Measurements from ENCODE around the gene FABP7. TPM values are rescaled to one million over a fixed set of nuclear protein-coding genes. Genes with fewer than 3 reads are reported as not detected.

The FABP7 gene
- total and polyA plus RNA-seq, 2 of the 13 experiments (the other 11 are each of a cell fraction or from before 2014, with no cell fraction given) = not detected

DNA sequence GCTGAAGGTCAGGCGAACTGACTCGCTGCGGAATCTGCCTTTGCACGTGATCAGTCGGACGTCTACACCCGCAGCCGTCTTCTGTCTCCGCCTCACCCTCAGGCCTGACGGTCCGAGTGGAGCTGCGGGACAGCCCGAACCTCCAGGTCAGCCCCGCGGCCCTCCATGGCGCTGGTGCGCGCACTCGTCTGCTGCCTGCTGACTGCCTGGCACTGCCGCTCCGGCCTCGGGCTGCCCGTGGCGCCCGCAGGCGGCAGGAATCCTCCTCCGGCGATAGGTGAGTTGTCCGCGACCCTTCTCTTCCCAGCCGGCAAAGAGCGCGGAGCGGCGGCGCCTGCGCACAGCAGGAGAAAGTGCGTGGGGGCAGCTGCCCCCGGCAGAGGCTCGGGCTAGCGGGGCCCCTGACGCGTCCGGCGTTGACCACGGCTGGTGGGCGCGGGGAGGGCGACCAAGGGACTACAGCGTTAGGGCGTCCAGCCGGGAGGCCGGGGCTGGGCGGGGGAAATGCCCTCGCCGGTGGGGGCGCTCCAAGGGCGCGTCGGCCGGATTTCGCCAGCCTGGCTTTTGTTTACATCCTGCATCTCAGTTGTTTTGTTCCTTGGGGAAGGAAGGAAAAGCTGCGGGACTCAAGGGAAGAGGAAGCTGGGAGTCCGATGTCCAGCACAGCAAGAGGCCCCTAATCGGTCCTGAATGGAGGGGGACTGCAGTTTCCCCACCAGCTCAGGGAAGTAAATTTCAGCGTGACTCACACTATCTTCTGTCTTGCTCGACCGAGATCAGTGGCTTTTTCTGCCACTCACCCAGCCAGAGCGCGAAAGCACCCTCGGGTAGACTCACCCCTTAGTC is 9.9 kb downstream of the FABP7 start, which contains the start of gene SMPDL3A (continued):
- peak; percentile 97 for TF ChIP-seq POGK (CRISPR knock-in tag; conservative IDR thresholded peaks at IDR 0.05)
- TF ChIP-seq ZNF7 (CRISPR knock-in tag; IDR thresholded peaks at IDR 0.05) = no peak
- TF ChIP-seq SMARCC2 (IDR thresholded peaks at IDR 0.05) = no peak
- 0 out of 2 replicates have a peak, but pooled peaks have one; percentile 85 for TF ChIP-seq ZBTB46 (CRISPR knock-in tag; IDR thresholded peaks at IDR 0.05; ENCODE audit: borderline replicate concordance)
- TF ChIP-seq SYNCRIP (IDR thresholded peaks at IDR 0.05; ENCODE audit: insufficient read depth, low read depth, low read length) = no peak
- TF ChIP-seq ZNF580 (CRISPR knock-in tag; IDR thresholded peaks at IDR 0.05; ENCODE audit: borderline replicate concordance, low read depth) = peak; percentile 98
- peak; percentile 96 for TF ChIP-seq ZBTB34 (CRISPR knock-in tag; IDR thresholded peaks at IDR 0.05)
- peak; percentile 99 for TF ChIP-seq SMYD3 (CRISPR knock-in tag; IDR thresholded peaks at IDR 0.05)
- TF ChIP-seq ZNF562 (CRISPR knock-in tag; IDR thresholded peaks at IDR 0.05; ENCODE audit: borderline replicate concordance) = no peak
- TF ChIP-seq HNRNPK (IDR thresholded peaks at IDR 0.05; ENCODE audit: low read depth, low read length, poor library complexity, severe bottlenecking) = peak; percentile 68
- no peak for TF ChIP-seq ZKSCAN1 (IDR thresholded peaks at IDR 0.05; ENCODE audit: low read length)
- TF ChIP-seq IRF9 (CRISPR knock-in tag; IDR thresholded peaks at IDR 0.05; ENCODE audit: borderline replicate concordance) = peak; percentile 78; the same call in 1 of the 2 replicates
- TF ChIP-seq RORA (CRISPR knock-in tag; IDR thresholded peaks at IDR 0.05) = no peak
- TF ChIP-seq MLX (CRISPR knock-in tag; IDR thresholded peaks at IDR 0.05) = peak; percentile 73; the same call in 1 of the 2 replicates
- no peak for TF ChIP-seq MED8 (CRISPR knock-in tag; IDR thresholded peaks at IDR 0.05; ENCODE audit: insufficient replicate concordance)
- TF ChIP-seq, protein P1, sequence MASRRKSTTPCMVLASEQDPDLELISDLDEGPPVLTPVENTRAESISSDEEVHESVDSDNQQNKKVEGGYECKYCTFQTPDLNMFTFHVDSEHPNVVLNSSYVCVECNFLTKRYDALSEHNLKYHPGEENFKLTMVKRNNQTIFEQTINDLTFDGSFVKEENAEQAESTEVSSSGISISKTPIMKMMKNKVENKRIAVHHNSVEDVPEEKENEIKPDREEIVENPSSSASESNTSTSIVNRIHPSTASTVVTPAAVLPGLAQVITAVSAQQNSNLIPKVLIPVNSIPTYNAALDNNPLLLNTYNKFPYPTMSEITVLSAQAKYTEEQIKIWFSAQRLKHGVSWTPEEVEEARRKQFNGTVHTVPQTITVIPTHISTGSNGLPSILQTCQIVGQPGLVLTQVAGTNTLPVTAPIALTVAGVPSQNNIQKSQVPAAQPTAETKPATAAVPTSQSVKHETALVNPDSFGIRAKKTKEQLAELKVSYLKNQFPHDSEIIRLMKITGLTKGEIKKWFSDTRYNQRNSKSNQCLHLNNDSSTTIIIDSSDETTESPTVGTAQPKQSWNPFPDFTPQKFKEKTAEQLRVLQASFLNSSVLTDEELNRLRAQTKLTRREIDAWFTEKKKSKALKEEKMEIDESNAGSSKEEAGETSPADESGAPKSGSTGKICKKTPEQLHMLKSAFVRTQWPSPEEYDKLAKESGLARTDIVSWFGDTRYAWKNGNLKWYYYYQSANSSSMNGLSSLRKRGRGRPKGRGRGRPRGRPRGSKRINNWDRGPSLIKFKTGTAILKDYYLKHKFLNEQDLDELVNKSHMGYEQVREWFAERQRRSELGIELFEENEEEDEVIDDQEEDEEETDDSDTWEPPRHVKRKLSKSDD (CRISPR knock-in tag; IDR thresholded peaks at IDR 0.05; ENCODE audit: low read depth) = no peak; the same call in 1 of the 2 replicates
